Transverse colon (tissue), 3 donors: Measurements from ENCODE around the gene ZNF415.

ENCODE experiments used
- EP300 ChIP-seq: sonication (generic); formaldehyde crosslinking; IDR thresholded peaks from one replicate; pipeline ENCODE4 v1.6.1; 2017; ENCODE audit warnings: antibody characterized with exemption, low read depth
- TF ChIP-seq, protein P1 (sequence below), 5 experiments: fragments of 200-600 bp in 3 of 5; fragments of 450-650 bp in 2 of 5; sonication (generic) in 3 of 5; IDR thresholded peaks; 1 replicate in 2 of 5; 2 replicates in 3 of 5; pipeline ENCODE4 v1.5.1; 2016 to 2017; ENCODE audit warnings: antibody characterized with exemption in 5 of 5, inconsistent platforms in 3 of 5, mild to moderate bottlenecking in 2 of 5, moderate library complexity in 1 of 5

GRCh38 chr19:53079313-53079924 is 53.3 kb downstream of the ZNF415 start:
- TF ChIP-seq, protein P1, sequence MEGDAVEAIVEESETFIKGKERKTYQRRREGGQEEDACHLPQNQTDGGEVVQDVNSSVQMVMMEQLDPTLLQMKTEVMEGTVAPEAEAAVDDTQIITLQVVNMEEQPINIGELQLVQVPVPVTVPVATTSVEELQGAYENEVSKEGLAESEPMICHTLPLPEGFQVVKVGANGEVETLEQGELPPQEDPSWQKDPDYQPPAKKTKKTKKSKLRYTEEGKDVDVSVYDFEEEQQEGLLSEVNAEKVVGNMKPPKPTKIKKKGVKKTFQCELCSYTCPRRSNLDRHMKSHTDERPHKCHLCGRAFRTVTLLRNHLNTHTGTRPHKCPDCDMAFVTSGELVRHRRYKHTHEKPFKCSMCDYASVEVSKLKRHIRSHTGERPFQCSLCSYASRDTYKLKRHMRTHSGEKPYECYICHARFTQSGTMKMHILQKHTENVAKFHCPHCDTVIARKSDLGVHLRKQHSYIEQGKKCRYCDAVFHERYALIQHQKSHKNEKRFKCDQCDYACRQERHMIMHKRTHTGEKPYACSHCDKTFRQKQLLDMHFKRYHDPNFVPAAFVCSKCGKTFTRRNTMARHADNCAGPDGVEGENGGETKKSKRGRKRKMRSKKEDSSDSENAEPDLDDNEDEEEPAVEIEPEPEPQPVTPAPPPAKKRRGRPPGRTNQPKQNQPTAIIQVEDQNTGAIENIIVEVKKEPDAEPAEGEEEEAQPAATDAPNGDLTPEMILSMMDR (IDR thresholded peaks at IDR 0.05): no peak
- TF ChIP-seq EP300: no peak
